Panc1 (cell line): Measurements from ENCODE around the gene ATXN7.

ENCODE experiments used
- CTCF ChIP-seq: fragments of 450-650 bp; IDR thresholded peaks from 2 replicates; pipeline ENCODE4 v1.5.1; 2017; ENCODE audit warnings: mild to moderate bottlenecking
- REST ChIP-seq, 2 experiments: IDR thresholded peaks; 2 replicates each; pipeline ENCODE4 v1.6.1; 2011 to 2012; ENCODE audit warnings: low read depth in 2 of 2, control low read depth in 1 of 2, low read length in 1 of 2, mild to moderate bottlenecking in 1 of 2, moderate library complexity in 1 of 2; ENCODE audit not compliant: insufficient read depth in 1 of 2
- SIN3A ChIP-seq: IDR thresholded peaks from 2 replicates; pipeline ENCODE4 v1.6.1; 2012; ENCODE audit warnings: low read depth, mild to moderate bottlenecking, low read length, moderate library complexity, borderline replicate concordance; ENCODE audit not compliant: insufficient read depth

GRCh38 chr3:63912768-63913588, 49.3 kb downstream of the ATXN7 start:
- TF ChIP-seq CTCF (no peak), REST (IDR thresholded peaks at IDR 0.05; ENCODE audit: insufficient read depth in 1 of 2, low read depth in 2 of 2, low read length in 1 of 2) (no peak), SIN3A (no peak)
